ENCODE results near the gene CPOX.

The CPOX gene

GRCh38 chr3:98553021-98553563, 40.3 kb downstream of the CPOX start:
- no peak for DNase-seq (ENCODE audit: low spot score)
- TF ChIP-seq CTCF (IDR thresholded peaks at IDR 0.05; ENCODE audit: extremely low read depth, insufficient read depth, missing control alignments): no peak
- in situ Hi-C loops (cut with MboI; ENCODE audit: low pct_unique_long_range_greater_than_20kb, low sequenced_read_pairs, unreplicated experiment): no loop called here

GRCh38 chr3:98552232-98553020, 41.0 kb downstream of the CPOX start:
- TF ChIP-seq CTCF (IDR thresholded peaks at IDR 0.05; ENCODE audit: extremely low read depth, insufficient read depth, missing control alignments): no peak
- in situ Hi-C loops (cut with MboI; ENCODE audit: low pct_unique_long_range_greater_than_20kb, low sequenced_read_pairs, unreplicated experiment): no loop called here
- DNase-seq (ENCODE audit: low spot score): no peak

- TF ChIP-seq CTCF (IDR thresholded peaks at IDR 0.05; ENCODE audit: extremely low read depth, insufficient read depth, missing control alignments): no peak
- no peak for DNase-seq (ENCODE audit: low spot score)
- in situ Hi-C loops (cut with MboI; ENCODE audit: low pct_unique_long_range_greater_than_20kb, low sequenced_read_pairs, unreplicated experiment): no loop called here
Measured at GRCh38 chr3:98551754-98552153, 41.7 kb downstream of the CPOX start.

GRCh38 chr3:98551236-98551635, 42.2 kb downstream of the CPOX start:
- no peak for DNase-seq (ENCODE audit: low spot score)
- no peak for TF ChIP-seq CTCF (IDR thresholded peaks at IDR 0.05; ENCODE audit: extremely low read depth, insufficient read depth, missing control alignments)
- in situ Hi-C loops (cut with MboI; ENCODE audit: low pct_unique_long_range_greater_than_20kb, low sequenced_read_pairs, unreplicated experiment): no loop called here

- in situ Hi-C loops (cut with MboI; ENCODE audit: low pct_unique_long_range_greater_than_20kb, low sequenced_read_pairs, unreplicated experiment): no loop called here
- no peak for TF ChIP-seq CTCF (IDR thresholded peaks at IDR 0.05; ENCODE audit: extremely low read depth, insufficient read depth, missing control alignments)
- no peak for DNase-seq (ENCODE audit: low spot score)
Measured at GRCh38 chr3:98550833-98551232, 42.6 kb downstream of the CPOX start.

GRCh38 chr3:98548544-98548943, 44.9 kb downstream of the CPOX start:
- in situ Hi-C loops (cut with MboI; ENCODE audit: low pct_unique_long_range_greater_than_20kb, low sequenced_read_pairs, unreplicated experiment): no loop called here
- DNase-seq (ENCODE audit: low spot score): no peak
- TF ChIP-seq CTCF (IDR thresholded peaks at IDR 0.05; ENCODE audit: extremely low read depth, insufficient read depth, missing control alignments): no peak

Measured in GM13977 (cell line).